Embryonic facial prominence (tissue), 1 donor: ENCODE measurements around the gene WNK2.

Experiments
- DNase-seq: peaks from one replicate; pipeline ENCODE4 v3.0.0-alpha.2; 2016; ENCODE audit errors: extremely low spot score

Gene WNK2

GRCh38 chr9:93161786-93162562 lies 22.0 kb upstream of the WNK2 start:
- no peak for DNase-seq

DNA sequence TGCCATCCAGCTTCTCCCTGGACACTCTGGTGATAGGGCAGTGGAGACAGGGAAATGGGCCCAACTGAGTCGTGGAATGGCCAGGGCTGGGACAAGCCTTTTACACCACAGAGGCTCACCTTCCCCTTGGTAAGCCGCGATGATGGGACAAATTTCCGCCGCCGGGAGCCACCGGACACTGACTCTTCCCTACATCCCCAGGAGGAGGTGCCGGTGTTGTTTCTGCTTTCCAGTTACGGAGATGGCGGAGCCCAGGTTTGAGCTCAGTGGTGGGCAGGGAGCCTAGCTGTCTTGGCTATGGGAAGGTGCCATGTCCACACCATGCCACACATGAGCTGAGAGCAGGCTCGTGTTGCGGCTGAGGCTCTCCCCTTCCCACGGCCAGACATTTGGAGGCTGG lies 19.9 kb upstream of the WNK2 start:
- DNase-seq, result no peak

GRCh38 chr9:93166699-93167098 lies 17.2 kb upstream of the WNK2 start:
- DNase-seq, result no peak

DNA sequence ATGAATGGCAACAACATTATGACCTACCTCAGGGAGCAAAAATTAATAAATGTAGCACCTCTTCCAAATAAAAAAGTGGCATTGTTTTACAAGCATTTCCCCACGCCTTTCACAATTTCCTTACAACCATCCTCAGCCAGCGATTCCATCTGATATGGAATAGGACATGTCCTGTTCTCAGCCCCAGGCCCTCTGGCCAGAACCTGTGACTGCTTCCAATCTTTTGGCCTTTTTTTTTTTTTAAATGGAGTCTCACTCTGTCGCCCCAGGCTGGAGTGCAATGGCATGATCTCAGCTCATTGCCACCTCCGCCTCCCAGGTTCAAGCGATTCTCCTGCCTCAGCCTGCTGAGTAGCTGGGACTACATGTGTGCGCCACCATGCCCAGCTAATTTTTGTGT lies 16.8 kb upstream of the WNK2 start:
- no peak for DNase-seq

GRCh38 chr9:93167838-93168237 lies 16.1 kb upstream of the WNK2 start:
- DNase-seq, result no peak

- DNase-seq, result no peak
Observed at GRCh38 chr9:93168581-93168980, 15.4 kb upstream of the WNK2 start.

GRCh38 chr9:93169444-93169843 lies 14.5 kb upstream of the WNK2 start:
- DNase-seq, result no peak

GRCh38 chr9:93170571-93170970 lies 13.4 kb upstream of the WNK2 start:
- DNase-seq, result no peak

DNA sequence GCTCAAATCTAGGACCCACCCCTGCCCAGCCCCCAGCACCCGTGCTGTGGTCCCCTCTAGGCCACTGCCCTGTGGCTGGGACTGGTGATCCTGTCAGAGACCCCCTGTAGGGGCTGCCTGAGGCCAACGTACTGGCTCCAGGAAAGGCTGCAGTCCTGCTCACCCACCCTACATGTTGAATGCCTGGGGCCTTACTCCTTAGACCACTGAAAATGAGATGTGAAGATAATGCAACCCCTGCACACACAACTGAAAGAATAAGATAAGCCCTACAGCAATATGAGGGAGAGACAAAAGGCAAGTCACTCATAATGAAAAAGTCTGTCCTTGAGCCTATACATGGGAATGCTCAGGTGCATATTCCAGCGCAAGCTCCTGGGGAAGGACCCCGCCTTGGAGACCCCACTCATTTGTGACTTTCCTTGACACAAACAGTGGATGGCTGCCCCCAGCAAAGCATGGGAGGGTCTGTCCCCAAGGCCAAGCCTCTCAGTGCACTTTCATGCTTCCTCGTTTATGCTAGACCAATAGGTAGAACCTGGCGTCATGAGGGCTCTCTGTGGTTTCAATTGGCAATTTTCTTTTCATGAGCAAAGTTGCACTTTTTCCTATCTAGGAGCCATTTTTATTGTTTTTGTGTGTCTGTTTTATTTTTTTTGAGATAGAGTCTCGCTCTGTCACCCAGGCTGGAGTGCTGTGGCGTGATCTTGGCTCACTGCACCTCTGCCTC lies 12.5 kb upstream of the WNK2 start:
- no peak for DNase-seq

DNA sequence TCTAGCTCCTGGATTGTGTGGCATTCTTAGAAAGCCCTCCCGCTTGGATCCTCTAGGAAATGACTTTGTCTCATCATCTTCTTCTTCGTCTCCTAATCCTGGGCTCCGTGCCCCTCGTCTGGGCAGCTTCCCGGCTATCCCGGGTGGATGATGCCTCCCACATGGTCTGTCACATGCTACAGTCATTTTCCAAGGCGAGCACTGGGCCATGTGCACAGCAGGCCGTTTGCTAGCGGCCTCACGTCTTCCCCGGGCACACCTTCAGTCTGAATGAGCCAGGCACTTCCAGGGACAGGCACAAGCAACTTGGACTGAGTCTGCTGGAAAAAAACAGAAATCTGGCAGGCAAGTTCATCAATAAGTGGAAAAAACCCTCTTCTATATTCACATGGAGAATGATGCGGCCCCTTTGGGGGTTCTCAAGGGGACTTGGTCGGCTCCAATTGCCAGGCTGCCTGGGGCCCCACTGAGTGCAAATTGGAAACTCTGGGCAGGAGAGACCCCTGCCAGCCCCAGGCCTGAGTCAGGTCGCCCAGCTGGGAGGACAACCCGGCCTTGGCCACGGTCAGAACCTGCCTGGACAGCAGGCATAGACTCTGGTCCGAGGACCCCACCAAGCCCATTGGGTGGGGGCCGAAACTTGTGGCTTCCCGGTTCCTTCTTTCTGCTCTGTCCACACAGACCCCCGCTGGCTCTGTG lies 11.1 kb upstream of the WNK2 start:
- DNase-seq, result no peak

GRCh38 chr9:93173365-93174051 lies 10.4 kb upstream of the WNK2 start:
- no peak for DNase-seq

- no peak for DNase-seq
Observed at GRCh38 chr9:93174976-93175375, 9.0 kb upstream of the WNK2 start.

DNA sequence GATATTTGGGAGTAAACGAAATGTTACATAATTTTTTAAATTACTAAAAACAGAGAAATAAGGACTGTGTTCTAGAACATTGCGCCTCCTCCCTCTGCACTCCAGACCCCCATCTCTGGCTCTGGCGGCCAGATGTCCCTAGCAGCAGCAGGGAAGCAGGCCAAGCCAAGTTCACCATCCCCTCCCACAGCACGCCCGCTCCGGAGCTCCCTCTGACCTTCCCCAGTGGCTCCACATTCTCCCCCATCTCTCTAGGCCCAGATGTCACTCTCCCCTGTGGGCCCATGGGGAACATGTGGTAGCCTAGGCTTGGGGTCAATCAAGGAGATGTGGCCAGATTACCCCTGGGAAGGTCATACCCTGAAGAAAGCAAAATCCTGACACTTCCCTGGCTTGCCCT lies 6.3 kb upstream of the WNK2 start:
- DNase-seq, result no peak

DNA sequence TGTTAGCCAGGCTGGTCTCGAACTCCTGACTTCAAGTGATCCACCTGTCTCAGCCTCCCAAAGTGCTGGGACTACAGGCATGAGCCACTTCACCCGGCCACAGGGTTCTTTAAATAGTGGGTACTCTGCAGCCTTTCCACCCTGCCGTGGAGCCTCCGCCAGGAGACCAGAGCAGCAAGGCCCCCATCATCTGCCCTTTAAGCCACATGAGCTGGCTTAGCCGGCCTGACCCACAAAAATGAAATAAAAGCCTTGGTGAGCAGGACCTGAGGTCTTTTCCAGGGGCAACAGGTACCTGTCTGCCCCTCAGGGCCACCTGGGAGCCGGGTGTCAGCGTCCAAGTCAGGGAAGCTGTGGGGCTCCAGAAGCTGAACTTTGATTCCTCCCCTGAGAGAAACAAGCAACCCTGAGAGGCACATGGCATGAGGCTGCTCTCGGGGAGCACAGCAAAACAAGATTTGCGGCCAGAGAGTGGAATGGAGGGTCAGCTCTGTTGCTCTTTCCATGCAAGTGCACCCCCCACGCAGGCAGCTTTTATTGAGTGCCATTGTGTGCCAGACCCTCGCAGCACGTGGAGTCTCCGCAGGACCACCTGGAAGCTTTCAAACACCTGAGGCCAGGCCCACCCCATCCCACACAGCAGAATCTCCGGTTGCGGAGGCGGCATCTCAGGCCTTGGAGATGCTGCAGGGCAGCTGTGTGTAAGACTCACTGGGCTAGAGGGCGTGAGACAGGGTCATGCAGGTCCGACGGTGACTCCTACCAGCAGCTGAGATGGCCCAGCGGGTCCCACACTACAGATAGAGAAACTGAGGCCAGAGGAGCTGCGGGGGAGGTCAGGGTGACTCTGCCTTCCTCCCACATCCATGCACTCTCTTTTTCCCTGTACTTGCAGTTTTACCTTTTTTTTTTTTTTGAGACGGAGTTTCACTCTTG lies 4.8 kb upstream of the WNK2 start:
- no peak for DNase-seq

DNA sequence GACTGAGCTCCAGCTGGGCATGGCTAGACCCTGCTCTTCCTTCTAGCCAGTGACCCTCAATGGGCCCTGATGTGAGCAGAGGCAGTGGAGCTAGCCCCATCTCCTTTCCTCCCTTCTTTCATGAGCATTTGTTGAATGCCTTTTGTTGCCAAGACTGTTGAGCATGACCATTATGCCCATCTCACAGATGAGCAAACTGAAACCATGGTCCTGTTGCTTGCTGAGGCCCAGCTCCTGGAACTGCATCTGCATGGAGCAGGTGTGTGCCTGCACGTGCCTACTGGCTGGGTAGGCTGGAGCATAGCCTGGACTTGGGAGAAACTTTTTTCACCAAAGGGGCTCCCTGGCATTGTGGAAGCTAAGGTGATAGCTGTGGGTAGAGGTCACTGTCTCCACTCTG lies 3.0 kb upstream of the WNK2 start:
- no peak for DNase-seq

DNA sequence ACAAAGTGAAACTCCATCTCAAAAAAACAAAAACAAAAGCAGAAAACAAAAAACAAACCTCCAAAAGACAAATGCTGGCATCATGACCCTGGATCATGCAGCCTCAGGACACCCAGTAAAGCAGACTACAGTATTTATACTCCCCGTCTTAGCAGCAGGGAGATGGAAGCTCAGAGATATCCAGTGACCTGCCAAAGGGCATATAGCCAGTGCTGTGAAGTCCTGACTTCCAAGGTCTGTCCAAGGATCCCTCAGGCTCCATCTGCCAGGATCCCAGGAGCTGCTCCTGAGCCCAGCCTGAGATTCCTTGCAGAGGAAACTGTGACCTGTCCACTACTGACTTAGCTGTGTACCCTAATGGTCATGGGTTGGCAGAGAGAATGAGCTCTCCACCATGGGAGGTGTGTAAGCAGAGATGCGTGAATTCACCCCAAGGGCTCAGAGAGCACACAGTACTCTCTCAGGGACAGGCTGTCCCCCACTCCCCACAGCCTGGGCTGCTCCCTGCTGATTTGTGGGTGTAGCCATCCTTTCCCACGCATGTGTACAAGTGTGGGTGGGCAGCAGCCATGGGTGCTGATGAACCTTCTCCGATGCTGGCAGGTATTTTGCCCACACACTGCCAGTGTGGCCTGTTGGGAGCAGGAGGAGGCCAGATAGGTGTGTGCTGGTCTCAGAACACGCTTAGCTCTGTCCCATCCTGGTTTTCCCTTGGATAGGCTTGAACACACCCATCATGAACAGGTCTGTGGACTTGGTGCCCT lies 2.1 kb upstream of the WNK2 start:
- DNase-seq, result no peak

- DNase-seq, result no peak
Observed at GRCh38 chr9:93182572-93182971, 1.4 kb upstream of the WNK2 start.

DNA sequence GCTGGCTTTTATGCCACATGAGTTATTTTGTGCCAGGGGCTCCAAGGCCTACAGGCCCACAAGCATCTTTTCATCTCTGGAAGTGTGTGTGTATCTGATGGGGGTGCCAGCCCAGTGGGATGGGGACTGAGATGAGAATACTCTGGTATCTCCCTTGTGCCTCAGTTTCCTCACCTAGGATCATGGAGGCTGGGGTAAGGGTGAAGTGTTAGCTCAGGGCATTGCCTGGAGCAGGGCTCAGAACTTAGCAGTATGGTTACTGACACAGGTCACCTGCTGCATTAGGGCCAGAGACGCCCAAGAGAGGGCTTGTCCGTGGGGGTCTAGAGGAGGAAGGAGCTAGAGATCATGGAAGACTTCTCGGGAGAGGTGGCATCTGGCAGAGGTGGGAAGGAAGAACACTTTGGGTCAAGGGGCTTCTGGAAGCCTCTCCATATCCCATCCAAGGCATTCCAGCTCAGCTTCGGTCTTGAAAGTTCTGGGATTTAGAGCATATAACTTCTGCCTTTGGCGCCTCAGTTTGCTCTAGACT lies 742 bp upstream of the WNK2 start:
- no peak for DNase-seq

GRCh38 chr9:93184432-93185265 lies 710 bp downstream of the WNK2 start:
- DNase-seq, result no peak
